WERI-Rb-1 (cell line): Measurements from ENCODE around the gene C17orf58.
A peak's percentile ranks its signal among the peaks of the same experiment; 100 is the strongest.

ENCODE experiments used
- DNase-seq: peaks from one replicate; pipeline ENCODE4 v3.0.0-alpha.2; 2020
- H3K27ac ChIP-seq: fragments of 250-450 bp; sonication (Bioruptor Pico); 2 replicates; pipeline ENCODE4 v1.5.1; 2020; ENCODE audit warnings: mild to moderate bottlenecking, moderate library complexity
- H3K27me3 ChIP-seq: fragments of 250-450 bp; sonication (Bioruptor Pico); 2 replicates; pipeline ENCODE4 v1.5.1; 2021; ENCODE audit warnings: mild to moderate bottlenecking, low read depth, moderate library complexity; ENCODE audit not compliant: insufficient read depth, severe bottlenecking
- H3K36me3 ChIP-seq: fragments of 250-450 bp; sonication (Bioruptor Pico); 2 replicates; pipeline ENCODE4 v1.5.1; 2020; ENCODE audit warnings: mild to moderate bottlenecking, moderate library complexity
- H3K4me3 ChIP-seq: 2 replicates; pipeline ENCODE4 v1.5.1; 2011; ENCODE audit warnings: low read depth, mild to moderate bottlenecking, control low read depth, low read length
- H3K9me3 ChIP-seq: fragments of 250-450 bp; sonication (Bioruptor Pico); 2 replicates; pipeline ENCODE4 v1.5.1; 2021; ENCODE audit warnings: mild to moderate bottlenecking, moderate library complexity; ENCODE audit not compliant: severe bottlenecking
- TF ChIP-seq, protein P1 (sequence below): IDR thresholded peaks from 2 replicates; pipeline ENCODE4 v1.5.1; 2011; ENCODE audit warnings: low read depth, mild to moderate bottlenecking, control low read depth, inconsistent platforms, low read length

C17orf58 gene

DNA sequence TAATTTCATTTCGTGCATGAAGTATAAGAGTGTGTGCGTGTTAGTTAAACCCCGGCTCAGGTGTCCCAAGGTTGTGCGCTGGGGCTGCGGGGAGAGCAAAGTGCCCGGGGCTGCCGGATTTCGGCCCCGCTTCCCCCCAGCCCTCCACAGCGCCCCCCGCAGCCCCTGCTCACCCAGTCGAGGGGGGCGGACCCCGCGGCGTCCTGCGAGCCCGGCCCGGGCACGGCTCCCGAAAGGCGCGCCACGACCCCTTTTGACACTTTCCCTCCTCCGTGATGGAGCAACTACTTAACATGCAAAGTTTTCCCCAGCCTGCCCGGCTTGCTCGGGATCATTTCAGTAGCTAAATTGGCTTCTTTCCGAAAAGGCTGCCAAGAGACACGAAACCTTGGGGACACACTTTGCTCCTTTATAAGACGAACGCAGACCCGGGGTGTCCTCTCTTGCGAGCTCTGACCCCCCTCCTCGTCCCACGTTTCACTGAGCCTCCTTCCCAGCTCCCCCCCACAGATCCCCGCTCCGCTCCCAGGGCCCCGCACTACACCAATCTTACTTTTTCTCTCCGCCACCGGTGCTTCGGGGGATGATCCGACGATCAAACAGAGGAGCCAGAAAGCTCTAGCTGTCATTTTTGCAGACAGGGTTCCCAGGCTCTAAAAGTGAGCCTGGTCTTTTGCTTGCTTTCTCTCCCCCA lies 552 bp downstream of the C17orf58 start:
- H3K36me3 ChIP-seq = peaks cover 3% of the 10 kb centered on the region
- no peak overlapping the region for H3K4me3 ChIP-seq

GRCh38 chr17:67994817-67995569 lies 1.3 kb downstream of the C17orf58 start:
- H3K9me3 ChIP-seq = no peaks in the 10 kb centered on the region
- no peaks in the 10 kb centered on the region for H3K27me3 ChIP-seq
- no peak for DNase-seq
- H3K36me3 ChIP-seq = peaks cover 3% of the 10 kb centered on the region
- no peak overlapping the region for H3K27ac ChIP-seq
- peak overlapping the region; percentile 71 for H3K4me3 ChIP-seq
- TF ChIP-seq, protein P1, sequence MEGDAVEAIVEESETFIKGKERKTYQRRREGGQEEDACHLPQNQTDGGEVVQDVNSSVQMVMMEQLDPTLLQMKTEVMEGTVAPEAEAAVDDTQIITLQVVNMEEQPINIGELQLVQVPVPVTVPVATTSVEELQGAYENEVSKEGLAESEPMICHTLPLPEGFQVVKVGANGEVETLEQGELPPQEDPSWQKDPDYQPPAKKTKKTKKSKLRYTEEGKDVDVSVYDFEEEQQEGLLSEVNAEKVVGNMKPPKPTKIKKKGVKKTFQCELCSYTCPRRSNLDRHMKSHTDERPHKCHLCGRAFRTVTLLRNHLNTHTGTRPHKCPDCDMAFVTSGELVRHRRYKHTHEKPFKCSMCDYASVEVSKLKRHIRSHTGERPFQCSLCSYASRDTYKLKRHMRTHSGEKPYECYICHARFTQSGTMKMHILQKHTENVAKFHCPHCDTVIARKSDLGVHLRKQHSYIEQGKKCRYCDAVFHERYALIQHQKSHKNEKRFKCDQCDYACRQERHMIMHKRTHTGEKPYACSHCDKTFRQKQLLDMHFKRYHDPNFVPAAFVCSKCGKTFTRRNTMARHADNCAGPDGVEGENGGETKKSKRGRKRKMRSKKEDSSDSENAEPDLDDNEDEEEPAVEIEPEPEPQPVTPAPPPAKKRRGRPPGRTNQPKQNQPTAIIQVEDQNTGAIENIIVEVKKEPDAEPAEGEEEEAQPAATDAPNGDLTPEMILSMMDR = no peak

More for the DNA sequence above, 552 bp downstream of the C17orf58 start:
- H3K27ac ChIP-seq = no peak overlapping the region
- H3K9me3 ChIP-seq = no peaks in the 10 kb centered on the region
- no peak for DNase-seq
- TF ChIP-seq, protein P1 = no peak
- H3K27me3 ChIP-seq = no peaks in the 10 kb centered on the region

DNA sequence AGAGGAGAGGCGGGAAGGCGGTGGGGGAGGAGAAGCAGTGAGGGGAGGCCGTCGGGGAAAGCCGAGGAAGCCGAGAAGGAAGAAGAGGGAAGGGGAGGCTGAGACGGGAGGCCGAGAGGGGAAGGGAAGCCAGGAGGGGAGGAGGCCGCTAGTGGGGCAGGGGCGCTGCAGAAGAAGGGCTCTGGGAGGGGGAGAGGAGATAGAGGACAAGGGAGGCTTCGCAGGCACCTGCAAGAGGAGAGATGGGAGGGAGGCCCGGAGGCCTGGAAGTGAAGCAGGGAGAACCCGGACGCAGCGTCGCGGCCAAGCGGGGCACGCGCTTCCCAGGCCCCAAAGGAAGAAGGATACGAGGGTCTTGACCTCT lies 2.3 kb downstream of the C17orf58 start:
- TF ChIP-seq, protein P1 = no peak
- no peak for DNase-seq
- Histone ChIP-seq H3K27me3 (no peaks in the 10 kb centered on the region), H3K36me3 (peaks cover 3% of the 10 kb centered on the region), H3K9me3 (no peaks in the 10 kb centered on the region), H3K27ac (peak overlapping the region; percentile 93), H3K4me3 (peak overlapping the region; percentile 71)

GRCh38 chr17:67993153-67993997 lies 2.9 kb downstream of the C17orf58 start:
- DNase-seq = peak; percentile 88
- Histone ChIP-seq H3K36me3 (peaks cover 3% of the 10 kb centered on the region), H3K4me3 (peak overlapping the region; percentile 77), H3K27ac (peak overlapping the region; percentile 93), H3K27me3 (no peaks in the 10 kb centered on the region), H3K9me3 (no peaks in the 10 kb centered on the region)
- TF ChIP-seq, protein P1 = no peak

DNA sequence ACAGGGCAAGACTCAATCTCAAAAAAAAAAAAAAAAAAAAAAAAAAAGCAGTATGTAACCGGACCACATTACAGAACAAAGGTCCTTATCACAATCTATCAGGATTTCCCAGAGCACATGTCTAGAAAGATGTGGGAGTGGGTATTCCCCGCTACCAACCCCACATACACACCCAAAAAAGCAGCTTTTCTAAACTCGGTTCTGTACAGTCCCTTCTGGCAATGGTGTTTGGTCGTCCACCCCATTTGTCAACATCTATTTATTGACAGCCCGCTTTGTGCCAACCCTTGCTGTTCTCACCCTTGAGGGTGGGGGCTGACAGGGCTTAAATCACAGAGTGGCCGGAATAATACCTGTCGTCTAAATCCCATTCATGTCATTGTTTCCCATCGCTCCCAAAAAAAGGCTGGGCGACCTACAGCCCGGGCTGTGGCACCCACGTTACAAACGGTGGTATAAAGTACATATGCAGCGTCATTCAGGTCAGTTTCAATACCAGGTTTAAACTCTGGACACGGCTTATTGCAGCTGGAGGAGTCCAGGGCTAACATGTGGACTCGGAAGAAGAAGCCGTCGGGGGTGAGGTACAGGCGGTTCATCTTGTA lies 3.6 kb downstream of the C17orf58 start:
- DNase-seq = no peak

More for the DNA sequence above, 3.6 kb downstream of the C17orf58 start:
- TF ChIP-seq, protein P1 = no peak
- H3K36me3 ChIP-seq = peaks cover 3% of the 10 kb centered on the region
- peak overlapping the region; percentile 93 for H3K27ac ChIP-seq
- H3K4me3 ChIP-seq = peak overlapping the region; percentile 77
- no peaks in the 10 kb centered on the region for H3K27me3 ChIP-seq
- H3K9me3 ChIP-seq = no peaks in the 10 kb centered on the region
